ENCODE data around the gene MNAT1.
"Not testable (repeated sequence)": the region's sequence is repeated elsewhere in the genome, so short reads cannot be mapped to it uniquely, and the experiment has no call there.

MNAT1 gene

DNA sequence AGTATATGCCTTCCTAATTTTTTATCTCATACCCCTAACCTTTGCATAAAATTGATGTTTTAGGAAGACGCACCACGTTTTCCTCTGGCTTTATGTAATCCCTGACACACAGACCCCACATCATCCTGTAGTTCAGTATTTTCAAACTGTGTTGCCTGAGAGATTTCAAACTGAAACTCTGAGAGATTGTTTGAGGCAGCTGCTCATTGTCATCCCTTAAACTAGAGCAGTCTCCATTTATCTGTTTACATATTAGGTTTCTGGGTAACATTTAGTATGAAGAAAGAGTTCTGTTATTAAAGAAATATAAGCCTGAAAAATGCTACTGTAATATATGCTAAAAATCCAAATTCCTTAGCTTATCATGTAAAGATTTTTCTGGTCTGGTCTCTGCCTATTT is 24.3 kb downstream of the MNAT1 start:
- H3K27ac Mint-ChIP-seq, result no peak overlapping the region
- H3K9me3 Mint-ChIP-seq, result no peaks in the 10 kb centered on the region
- no peaks in the 10 kb centered on the region for H3K36me3 Mint-ChIP-seq (ENCODE audit: low read depth)
- H3K4me1 Mint-ChIP-seq (ENCODE audit: low read depth), result peaks cover 22% of the 10 kb centered on the region
- intact Hi-C loops (cut with micrococcal nuclease), result no loop called here
- H3K27me3 Mint-ChIP-seq, result no peaks in the 10 kb centered on the region
- H3K4me3 Mint-ChIP-seq, result no peak overlapping the region

DNA sequence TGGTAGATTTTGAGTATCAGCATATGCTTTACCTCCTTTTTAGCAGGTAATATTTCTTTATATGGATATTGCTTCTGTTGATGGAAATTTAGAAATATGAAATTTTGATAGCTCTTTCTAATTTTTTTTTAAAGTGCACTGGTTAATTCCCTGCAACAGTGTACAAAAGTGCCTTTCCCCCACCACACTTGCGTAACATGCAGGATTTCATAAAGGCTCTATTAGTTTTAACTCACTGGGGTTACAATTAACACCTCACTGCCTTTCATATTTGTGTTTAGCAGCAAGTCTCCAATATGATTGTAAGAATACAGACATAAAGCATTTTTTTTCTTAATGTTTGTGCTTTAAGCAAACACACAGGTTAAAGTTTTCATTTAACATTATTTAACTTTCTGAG is 25.6 kb downstream of the MNAT1 start:
- H3K36me3 Mint-ChIP-seq (ENCODE audit: low read depth), result no peaks in the 10 kb centered on the region
- peaks cover 21% of the 10 kb centered on the region for H3K4me1 Mint-ChIP-seq (ENCODE audit: low read depth)
- intact Hi-C loops (cut with micrococcal nuclease), result no loop called here
- H3K4me3 Mint-ChIP-seq, result no peak overlapping the region
- no peaks in the 10 kb centered on the region for H3K9me3 Mint-ChIP-seq
- no peaks in the 10 kb centered on the region for H3K27me3 Mint-ChIP-seq
- H3K27ac Mint-ChIP-seq, result no peak overlapping the region

DNA sequence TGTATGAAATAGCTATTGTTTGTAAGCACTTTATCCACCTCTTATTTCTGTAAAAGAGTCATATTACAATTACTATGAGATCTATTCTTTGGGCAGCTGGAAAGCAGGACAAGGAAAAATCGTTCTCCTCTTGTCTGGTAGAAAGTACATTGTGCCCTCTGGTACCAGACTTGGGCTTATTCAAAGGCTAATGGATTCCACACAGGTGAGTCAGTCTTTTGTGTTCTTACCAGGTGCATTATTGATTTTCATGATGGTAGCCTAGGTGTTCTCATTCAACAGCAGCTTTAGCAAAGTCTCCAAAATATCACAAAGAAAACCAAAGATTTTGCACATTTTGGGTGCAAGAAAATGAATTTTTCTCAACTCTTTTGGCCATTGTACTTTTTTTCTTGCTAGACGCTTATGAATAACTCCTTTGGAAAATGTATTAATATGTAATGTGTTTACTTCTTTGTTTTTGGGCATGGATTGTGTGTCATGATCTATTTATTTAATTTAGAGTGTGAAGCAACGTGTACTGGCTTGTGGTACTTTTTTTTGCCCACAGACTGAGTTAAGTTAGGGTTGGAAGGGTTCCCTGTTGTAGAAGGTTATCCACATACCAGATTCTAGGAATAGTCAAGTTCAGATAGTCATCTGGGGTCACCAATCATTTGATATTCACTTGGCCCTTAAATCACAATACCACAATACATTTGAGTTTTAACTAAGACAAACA is 26.2 kb downstream of the MNAT1 start:
- intact Hi-C loops (cut with micrococcal nuclease), result no loop called here
- H3K36me3 Mint-ChIP-seq (ENCODE audit: low read depth), result no peaks in the 10 kb centered on the region

GRCh38 chr14:60768602-60769001 is 34.0 kb downstream of the MNAT1 start:
- no peaks in the 10 kb centered on the region for H3K36me3 Mint-ChIP-seq (ENCODE audit: low read depth)
- H3K27me3 Mint-ChIP-seq, result no peaks in the 10 kb centered on the region
- no peak overlapping the region for H3K4me3 Mint-ChIP-seq
- H3K4me1 Mint-ChIP-seq (ENCODE audit: low read depth), result peaks cover 8% of the 10 kb centered on the region
- intact Hi-C loops (cut with micrococcal nuclease), result no loop called here
- no peak overlapping the region for H3K27ac Mint-ChIP-seq
- H3K9me3 Mint-ChIP-seq, result no peaks in the 10 kb centered on the region

More for the DNA sequence above, 26.2 kb downstream of the MNAT1 start:
- Mint-ChIP-seq H3K27me3 (no peaks in the 10 kb centered on the region), H3K4me3 (no peak overlapping the region), H3K9me3 (no peaks in the 10 kb centered on the region), H3K27ac (no peak overlapping the region), H3K4me1 (ENCODE audit: low read depth) (peaks cover 19% of the 10 kb centered on the region)

DNA sequence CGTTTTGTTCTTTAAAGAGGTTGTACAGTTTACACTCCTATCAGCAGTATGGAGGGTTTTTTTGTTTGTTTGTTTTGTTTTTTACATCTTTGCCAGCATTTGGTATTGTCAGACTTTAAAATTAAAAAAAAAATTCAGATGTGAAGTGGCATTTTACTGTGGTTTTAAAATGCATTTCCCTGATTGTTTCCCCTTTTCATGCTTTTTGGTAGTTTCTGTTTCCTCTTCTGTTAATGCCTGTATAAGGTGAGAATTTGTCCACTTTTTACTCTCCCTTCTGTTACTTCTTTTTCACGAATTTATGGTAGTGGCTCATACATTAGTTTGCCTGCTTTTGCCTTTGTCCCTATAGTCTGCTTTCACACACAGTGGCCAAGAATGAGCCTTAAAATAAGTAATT is 36.6 kb downstream of the MNAT1 start:
- H3K4me1 Mint-ChIP-seq (ENCODE audit: low read depth), result peaks cover 8% of the 10 kb centered on the region
- no peaks in the 10 kb centered on the region for H3K36me3 Mint-ChIP-seq (ENCODE audit: low read depth)
- no peak overlapping the region for H3K27ac Mint-ChIP-seq
- H3K4me3 Mint-ChIP-seq, result no peak overlapping the region
- H3K27me3 Mint-ChIP-seq, result no peaks in the 10 kb centered on the region
- intact Hi-C loops (cut with micrococcal nuclease), result no loop called here
- no peaks in the 10 kb centered on the region for H3K9me3 Mint-ChIP-seq

GRCh38 chr14:60773558-60773957 is 39.0 kb downstream of the MNAT1 start:
- Mint-ChIP-seq H3K36me3 (ENCODE audit: low read depth) (no peaks in the 10 kb centered on the region), H3K27ac (no peak overlapping the region), H3K27me3 (no peaks in the 10 kb centered on the region), H3K4me3 (no peak overlapping the region), H3K9me3 (no peaks in the 10 kb centered on the region), H3K4me1 (ENCODE audit: low read depth) (peaks cover 8% of the 10 kb centered on the region)
- intact Hi-C loops (cut with micrococcal nuclease), result no loop called here

DNA sequence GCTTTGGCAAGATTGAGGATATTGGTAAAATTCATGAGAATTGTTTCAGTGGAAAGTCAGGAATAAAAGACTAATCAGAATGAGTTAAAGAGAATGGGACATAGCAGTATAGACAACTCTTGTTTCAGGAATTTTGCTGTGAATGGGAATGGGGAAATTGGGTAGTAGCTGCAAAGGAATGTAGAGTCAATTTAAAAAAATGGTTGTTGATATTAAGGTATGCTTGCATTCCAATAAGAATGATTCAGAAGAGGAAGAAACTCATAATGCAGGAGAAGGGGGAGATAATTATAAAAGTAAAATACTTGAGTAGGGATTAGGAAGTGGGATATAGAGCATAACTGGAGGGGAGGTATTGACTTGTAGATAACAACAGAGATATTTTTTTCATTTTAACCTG is 40.7 kb downstream of the MNAT1 start:
- Mint-ChIP-seq H3K9me3 (no peaks in the 10 kb centered on the region), H3K36me3 (ENCODE audit: low read depth) (no peaks in the 10 kb centered on the region), H3K4me3 (no peak overlapping the region), H3K27ac (no peak overlapping the region), H3K27me3 (no peaks in the 10 kb centered on the region), H3K4me1 (ENCODE audit: low read depth) (peaks cover 8% of the 10 kb centered on the region)
- intact Hi-C loops (cut with micrococcal nuclease), result no loop called here

DNA sequence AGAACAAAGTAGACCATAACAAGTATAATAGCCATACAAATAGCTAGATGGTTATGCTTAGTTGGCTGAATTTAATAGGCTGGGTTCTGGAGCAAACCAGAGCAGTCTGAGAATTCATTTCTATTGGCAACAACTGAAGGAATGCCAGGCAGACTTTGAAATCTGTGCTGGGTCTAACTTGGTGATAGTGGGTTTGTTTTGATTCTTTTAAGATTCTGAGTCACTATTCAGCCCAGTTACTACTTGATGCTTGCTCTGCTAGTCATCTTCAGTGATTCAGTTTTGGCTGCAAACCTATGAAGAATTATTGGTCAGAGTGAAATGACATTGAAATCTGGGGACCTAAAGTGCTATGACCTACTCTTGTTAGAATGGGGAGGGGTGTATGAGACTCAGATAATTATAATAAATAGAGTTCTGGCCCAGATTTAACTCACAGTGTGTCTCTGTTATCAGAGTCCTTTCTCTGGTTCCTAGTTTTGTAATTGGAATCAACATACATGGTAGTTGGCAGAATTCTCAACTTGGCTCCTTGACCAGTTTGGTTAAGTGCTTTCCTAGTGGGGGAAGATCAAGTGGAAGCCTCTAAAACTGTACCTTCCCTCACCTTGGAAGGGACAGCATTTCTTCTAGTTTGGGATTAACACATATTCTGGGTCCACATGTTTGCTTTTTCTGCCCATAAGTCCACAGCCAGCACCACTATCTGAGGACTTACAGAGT is 43.5 kb downstream of the MNAT1 start:
- no peaks in the 10 kb centered on the region for H3K27me3 Mint-ChIP-seq
- no peaks in the 10 kb centered on the region for H3K36me3 Mint-ChIP-seq (ENCODE audit: low read depth)
- no peaks in the 10 kb centered on the region for H3K9me3 Mint-ChIP-seq
- H3K27ac Mint-ChIP-seq, result no peak overlapping the region
- H3K4me1 Mint-ChIP-seq (ENCODE audit: low read depth), result no peaks in the 10 kb centered on the region
- no peak overlapping the region for H3K4me3 Mint-ChIP-seq
- intact Hi-C loops (cut with micrococcal nuclease), result no loop called here

DNA sequence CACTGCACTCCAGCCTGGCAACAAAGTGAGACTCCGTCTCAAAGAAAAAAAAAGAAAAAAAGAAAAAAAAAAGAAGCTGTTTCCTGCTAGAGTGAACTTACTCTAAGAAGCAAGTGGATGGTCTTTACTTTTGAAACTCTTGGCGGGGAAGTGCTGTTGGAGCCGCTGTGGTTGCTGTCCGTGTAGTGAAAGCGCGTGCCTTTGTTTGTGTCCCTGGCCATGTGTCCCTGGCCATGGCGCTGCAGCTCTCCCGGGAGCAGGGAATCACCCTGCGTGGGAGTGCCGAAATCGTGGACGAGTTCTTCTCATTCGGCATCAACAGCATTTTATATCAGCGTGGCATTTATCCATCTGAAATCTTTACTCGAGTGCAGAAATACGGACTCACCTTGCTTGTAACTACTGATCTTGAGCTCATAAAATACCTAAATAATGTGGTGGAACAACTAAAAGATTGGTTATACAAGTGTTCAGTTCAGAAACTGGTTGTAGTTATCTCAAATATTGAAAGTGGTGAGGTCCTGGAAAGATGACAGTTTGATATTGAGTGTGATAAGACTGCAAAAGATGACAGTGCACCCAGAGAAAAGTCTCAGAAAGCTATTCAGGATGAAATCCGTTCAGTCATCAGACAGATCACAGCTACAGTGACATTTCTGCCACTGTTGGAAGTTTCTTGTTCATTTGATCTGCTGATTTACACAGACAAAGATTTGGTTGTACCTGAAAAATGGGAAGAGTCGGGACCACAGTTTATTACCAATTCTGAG is 45.4 kb downstream of the MNAT1 start:
- H3K27me3 Mint-ChIP-seq; intact Hi-C loops (cut with micrococcal nuclease); H3K4me1 Mint-ChIP-seq (ENCODE audit: low read depth); H3K36me3 Mint-ChIP-seq (ENCODE audit: low read depth); H3K27ac Mint-ChIP-seq; H3K4me3 Mint-ChIP-seq; H3K9me3 Mint-ChIP-seq: not testable (repeated sequence)

DNA sequence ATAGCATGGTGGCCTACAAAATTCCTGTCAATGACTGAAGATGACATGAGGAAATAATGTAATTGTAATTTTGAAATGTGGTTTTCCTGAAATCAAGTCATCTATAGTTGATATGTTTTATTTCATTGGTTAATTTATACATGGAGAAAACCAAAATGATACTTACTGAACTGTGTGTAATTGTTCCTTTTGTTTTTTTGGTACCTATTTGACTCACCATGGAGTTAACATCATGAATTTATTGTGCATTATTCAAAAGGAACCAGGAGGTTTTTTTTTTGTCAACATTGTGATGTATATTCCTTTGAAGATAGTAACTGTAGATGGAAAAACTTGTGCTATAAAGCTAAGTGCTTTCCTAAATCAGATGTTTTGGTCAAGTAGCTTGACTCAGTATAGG is 46.0 kb downstream of the MNAT1 start:
- H3K27me3 Mint-ChIP-seq; H3K4me3 Mint-ChIP-seq; H3K36me3 Mint-ChIP-seq (ENCODE audit: low read depth); H3K4me1 Mint-ChIP-seq (ENCODE audit: low read depth); intact Hi-C loops (cut with micrococcal nuclease); H3K27ac Mint-ChIP-seq; H3K9me3 Mint-ChIP-seq: not testable (repeated sequence)

DNA sequence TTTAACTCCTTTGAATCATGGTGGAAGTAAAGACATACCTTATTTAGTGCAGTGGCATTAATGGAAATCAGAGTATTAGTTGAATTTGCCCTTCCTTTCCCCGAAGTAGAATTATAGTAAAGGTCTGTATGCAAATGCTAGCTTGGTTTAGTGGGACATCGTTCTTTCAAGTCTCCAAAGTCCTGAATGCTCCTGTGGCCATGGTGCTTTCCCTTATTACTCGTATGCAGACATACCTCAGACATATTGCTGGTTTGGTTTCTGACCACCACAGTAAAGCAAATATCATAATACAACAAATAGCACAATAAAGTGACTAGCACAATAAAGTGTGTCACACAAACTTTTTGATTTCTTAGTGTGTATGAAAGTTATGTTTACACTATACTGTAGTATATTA is 52.3 kb downstream of the MNAT1 start:
- Mint-ChIP-seq H3K27ac (no peak overlapping the region), H3K36me3 (ENCODE audit: low read depth) (no peaks in the 10 kb centered on the region), H3K9me3 (no peaks in the 10 kb centered on the region), H3K4me1 (ENCODE audit: low read depth) (no peaks in the 10 kb centered on the region), H3K27me3 (no peaks in the 10 kb centered on the region), H3K4me3 (no peak overlapping the region)
- intact Hi-C loops (cut with micrococcal nuclease), result no loop called here

DNA sequence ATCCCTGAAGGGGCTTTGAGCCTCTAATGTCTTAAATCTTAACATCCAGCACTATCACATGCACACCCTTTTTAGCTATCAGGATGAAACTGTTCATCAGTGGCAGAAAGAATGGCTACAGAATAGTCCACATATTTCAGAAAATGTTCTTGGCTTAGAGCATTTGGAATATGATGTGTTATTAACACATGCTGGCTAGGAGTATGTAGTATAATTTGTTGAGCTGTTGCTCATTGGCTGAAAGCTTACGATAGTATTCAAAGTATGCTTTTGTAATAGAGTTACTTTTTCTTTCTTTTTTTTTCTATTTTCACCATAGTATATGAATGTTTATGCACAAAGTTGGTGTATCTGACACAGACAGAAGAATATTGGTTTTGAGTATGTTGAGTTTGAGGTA is 55.1 kb downstream of the MNAT1 start:
- no peaks in the 10 kb centered on the region for H3K27me3 Mint-ChIP-seq
- H3K4me3 Mint-ChIP-seq, result no peak overlapping the region
- no peaks in the 10 kb centered on the region for H3K9me3 Mint-ChIP-seq
- no peaks in the 10 kb centered on the region for H3K36me3 Mint-ChIP-seq (ENCODE audit: low read depth)
- intact Hi-C loops (cut with micrococcal nuclease), result no loop called here
- no peak overlapping the region for H3K27ac Mint-ChIP-seq
- H3K4me1 Mint-ChIP-seq (ENCODE audit: low read depth), result no peaks in the 10 kb centered on the region

DNA sequence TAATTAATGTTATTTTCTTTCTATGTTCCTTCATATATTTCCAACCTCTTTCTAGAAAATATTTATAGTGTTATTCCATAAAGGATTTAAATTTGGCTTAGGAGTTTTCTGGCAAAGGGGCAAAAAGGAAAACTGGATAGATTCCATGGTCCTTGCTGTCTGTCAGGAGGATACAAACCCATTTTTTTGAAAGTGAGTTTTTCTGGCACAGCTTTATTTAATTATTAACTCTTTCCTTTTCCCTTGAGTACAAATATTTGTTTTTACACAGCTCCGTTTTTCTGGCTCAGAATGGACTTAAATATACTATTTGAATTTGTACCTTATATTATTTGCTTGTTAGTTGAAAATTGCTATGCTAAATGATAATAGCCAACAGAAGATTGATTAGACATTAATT is 56.3 kb downstream of the MNAT1 start:
- H3K9me3 Mint-ChIP-seq, result no peaks in the 10 kb centered on the region
- H3K27ac Mint-ChIP-seq, result no peak overlapping the region
- H3K36me3 Mint-ChIP-seq (ENCODE audit: low read depth), result no peaks in the 10 kb centered on the region
- H3K27me3 Mint-ChIP-seq, result no peaks in the 10 kb centered on the region
- H3K4me1 Mint-ChIP-seq (ENCODE audit: low read depth), result no peaks in the 10 kb centered on the region
- intact Hi-C loops (cut with micrococcal nuclease), result no loop called here
- H3K4me3 Mint-ChIP-seq, result no peak overlapping the region

GRCh38 chr14:60796434-60796833 is 61.9 kb downstream of the MNAT1 start:
- no peaks in the 10 kb centered on the region for H3K27me3 Mint-ChIP-seq

More at GRCh38 chr14:60796434-60796833, 61.9 kb downstream of the MNAT1 start:
- H3K27ac Mint-ChIP-seq, result no peak overlapping the region
- peaks cover 7% of the 10 kb centered on the region for H3K36me3 Mint-ChIP-seq (ENCODE audit: low read depth)
- no peak overlapping the region for H3K4me3 Mint-ChIP-seq
- H3K4me1 Mint-ChIP-seq (ENCODE audit: low read depth), result no peaks in the 10 kb centered on the region
- intact Hi-C loops (cut with micrococcal nuclease), result no loop called here
- no peaks in the 10 kb centered on the region for H3K9me3 Mint-ChIP-seq

Data from dendritic cell treated with granulocyte-macrophage colony-stimulating factor and Interleukin-4, amounts not matched to agents 40 ng/mL and 50 ng/mL, for 4 days (primary cell).